SK-N-DZ (cell line): ENCODE data around the gene OTUB1. TPM values are rescaled to one million over a fixed set of nuclear protein-coding genes. Genes with fewer than 3 reads are reported as not detected.
A peak's percentile ranks its signal among the peaks of the same experiment; 100 is the strongest.
"Not testable (repeated sequence)": the region's sequence is repeated elsewhere in the genome, so short reads cannot be mapped to it uniquely, and the experiment has no call there.

ENCODE experiments used
- DNase-seq: peaks from one replicate; pipeline ENCODE4 v3.0.0-alpha.2; 2015; ENCODE audit warnings: low spot score
- polyA plus RNA-seq, 2 experiments: library from polyadenylated mRNA; depleted of rRNA; stranded (reverse); fragments of >200 nt; gene quantifications; 2 replicates each; pipeline ENCODE4 v1.2.3, GENCODE V29; 2014

OTUB1 gene
- 59.8 and 70.2 TPM in 2 replicates for polyA plus RNA-seq (2014; cell fraction: cytosol; rRNA removed)
- polyA plus RNA-seq (2014; cell fraction: nucleus; rRNA removed): 160 and 166 TPM in 2 replicates

- DNase-seq: peak; percentile 96
Measured at GRCh38 chr11:63986156-63986931, at the start of gene OTUB1. TSS of gene OTUB1 (plus strand) at chr11:63986438. CDS start at chr11:63986457, 19 bp downstream.

- no peak for DNase-seq
Measured at GRCh38 chr11:63937713-63938478, 48.3 kb upstream of the OTUB1 start.

GRCh38 chr11:63938479-63939396, 47.5 kb upstream of the OTUB1 start, which contains the start of gene NAA40:
TSS of gene NAA40 (plus strand) at chr11:63939002. CDS start at chr11:63939097, 95 bp downstream.
- DNase-seq: peak; percentile 97

GRCh38 chr11:63939397-63939891, 46.8 kb upstream of the OTUB1 start:
- DNase-seq: peak; percentile 33

- DNase-seq: no peak
Measured at GRCh38 chr11:63940786-63941185, 45.5 kb upstream of the OTUB1 start.

- no peak for DNase-seq
Measured at GRCh38 chr11:63941901-63942300, 44.3 kb upstream of the OTUB1 start.

- DNase-seq: no peak
Measured at GRCh38 chr11:63942803-63943202, 43.4 kb upstream of the OTUB1 start.

- no peak for DNase-seq
Measured at GRCh38 chr11:63944987-63945386, 41.3 kb upstream of the OTUB1 start.

GRCh38 chr11:63945477-63946163, 40.6 kb upstream of the OTUB1 start:
- peak; percentile 70 for DNase-seq

- DNase-seq: no peak
Measured at GRCh38 chr11:63951779-63952536, 34.3 kb upstream of the OTUB1 start.

- DNase-seq: no peak
Measured at GRCh38 chr11:63952570-63952969, 33.7 kb upstream of the OTUB1 start.

GRCh38 chr11:63958008-63958407, 28.2 kb upstream of the OTUB1 start:
- DNase-seq: no peak

- peak; percentile 61 for DNase-seq
Measured at GRCh38 chr11:63961608-63962412, 24.4 kb upstream of the OTUB1 start.

GRCh38 chr11:63963895-63964294, 22.3 kb upstream of the OTUB1 start:
- not testable (repeated sequence) for DNase-seq

GRCh38 chr11:63966444-63966843, 19.8 kb upstream of the OTUB1 start:
- DNase-seq: no peak

- no peak for DNase-seq
Measured at GRCh38 chr11:63969461-63969860, 16.8 kb upstream of the OTUB1 start.

GRCh38 chr11:63970902-63971301, 15.3 kb upstream of the OTUB1 start:
- DNase-seq: no peak

GRCh38 chr11:63973912-63974258, 12.4 kb upstream of the OTUB1 start:
- DNase-seq: not testable (repeated sequence)
